ENCODE data around the gene NYNRIN. TPM values are rescaled to one million over a fixed set of nuclear protein-coding genes. Genes with fewer than 3 reads are reported as not detected.

Gene NYNRIN
- total and polyA plus RNA-seq, 9 donors: 22.0 to 76.0 (median 54.6) TPM

DNA sequence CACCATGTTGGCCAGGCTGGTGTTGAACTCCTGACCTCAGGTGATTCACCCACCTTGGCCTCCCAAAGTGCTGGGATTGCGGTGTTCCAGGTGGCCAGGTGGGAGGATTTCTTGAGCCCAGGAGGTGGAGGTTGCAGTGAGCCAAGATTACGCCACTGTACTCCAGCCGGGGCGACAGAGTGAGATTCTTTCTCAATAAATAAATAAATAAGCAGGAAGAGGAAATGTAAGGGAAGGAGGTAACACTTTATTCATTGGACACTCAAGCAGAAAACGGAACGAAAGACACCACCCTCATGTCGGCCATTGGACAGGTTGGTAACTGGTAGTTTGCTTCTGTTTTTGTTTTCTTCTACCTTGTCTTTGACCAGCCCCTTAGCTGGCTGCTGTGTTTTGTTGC lies 43.8 kb upstream of the NYNRIN start:
- no peaks in the 10 kb centered on the region for H3K9me3 ChIP-seq

DNA sequence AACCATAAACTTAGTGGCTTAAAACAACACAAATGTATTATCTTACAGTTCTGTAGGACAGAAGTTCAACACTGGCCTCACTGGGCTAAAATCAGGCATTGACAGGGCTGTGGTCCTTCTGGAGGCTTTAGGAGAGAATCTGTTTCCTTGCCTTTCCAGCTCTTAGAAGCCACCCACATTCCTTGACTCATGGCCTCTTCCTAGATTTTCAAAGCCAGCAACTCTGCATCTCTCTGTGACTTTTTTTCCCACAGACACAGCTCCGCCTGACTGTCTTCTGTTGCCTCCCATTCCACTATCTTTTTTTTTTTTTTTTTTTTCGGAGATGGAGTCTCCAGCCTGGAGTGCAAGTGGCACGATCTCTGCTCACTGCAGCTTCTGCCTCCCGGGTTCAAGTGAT lies 42.6 kb upstream of the NYNRIN start:
- intact Hi-C loops (cut with DNase I): no loop called here
- Histone ChIP-seq H3K27ac (no peak overlapping the region), H3K4me3 (no peak overlapping the region), H3K36me3 (no peaks in the 10 kb centered on the region), H3K9me3 (no peaks in the 10 kb centered on the region), H3K27me3 (no peaks in the 10 kb centered on the region), H3K4me1 (ENCODE audit: insufficient read depth) (no peaks in the 10 kb centered on the region)
- WGBS, 3 donors: 76 to 89% (median 88%) methylated on average over 4 of the region's 4 CpGs
- TF ChIP-seq, protein P1, sequence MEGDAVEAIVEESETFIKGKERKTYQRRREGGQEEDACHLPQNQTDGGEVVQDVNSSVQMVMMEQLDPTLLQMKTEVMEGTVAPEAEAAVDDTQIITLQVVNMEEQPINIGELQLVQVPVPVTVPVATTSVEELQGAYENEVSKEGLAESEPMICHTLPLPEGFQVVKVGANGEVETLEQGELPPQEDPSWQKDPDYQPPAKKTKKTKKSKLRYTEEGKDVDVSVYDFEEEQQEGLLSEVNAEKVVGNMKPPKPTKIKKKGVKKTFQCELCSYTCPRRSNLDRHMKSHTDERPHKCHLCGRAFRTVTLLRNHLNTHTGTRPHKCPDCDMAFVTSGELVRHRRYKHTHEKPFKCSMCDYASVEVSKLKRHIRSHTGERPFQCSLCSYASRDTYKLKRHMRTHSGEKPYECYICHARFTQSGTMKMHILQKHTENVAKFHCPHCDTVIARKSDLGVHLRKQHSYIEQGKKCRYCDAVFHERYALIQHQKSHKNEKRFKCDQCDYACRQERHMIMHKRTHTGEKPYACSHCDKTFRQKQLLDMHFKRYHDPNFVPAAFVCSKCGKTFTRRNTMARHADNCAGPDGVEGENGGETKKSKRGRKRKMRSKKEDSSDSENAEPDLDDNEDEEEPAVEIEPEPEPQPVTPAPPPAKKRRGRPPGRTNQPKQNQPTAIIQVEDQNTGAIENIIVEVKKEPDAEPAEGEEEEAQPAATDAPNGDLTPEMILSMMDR (IDR thresholded peaks at IDR 0.05): no peak
- TF ChIP-seq EP300 (IDR thresholded peaks at IDR 0.05) (no peak), POLR2A (IDR thresholded peaks at IDR 0.05) (no peak)
- DNase-seq: no peak

More for the DNA sequence above, 43.8 kb upstream of the NYNRIN start:
- Histone ChIP-seq H3K27ac (no peak overlapping the region), H3K4me3 (no peak overlapping the region), H3K27me3 (no peaks in the 10 kb centered on the region), H3K4me1 (ENCODE audit: insufficient read depth) (no peaks in the 10 kb centered on the region), H3K36me3 (no peaks in the 10 kb centered on the region)
- DNase-seq: no peak
- WGBS, 3 donors: 83 to 87% (median 87%) methylated on average over 7 of the region's 7 CpGs
- intact Hi-C loops (cut with DNase I): no loop called here
- TF ChIP-seq, protein P1 (IDR thresholded peaks at IDR 0.05): no peak
- TF ChIP-seq EP300 (IDR thresholded peaks at IDR 0.05): no peak
- no peak for TF ChIP-seq POLR2A (IDR thresholded peaks at IDR 0.05)

DNA sequence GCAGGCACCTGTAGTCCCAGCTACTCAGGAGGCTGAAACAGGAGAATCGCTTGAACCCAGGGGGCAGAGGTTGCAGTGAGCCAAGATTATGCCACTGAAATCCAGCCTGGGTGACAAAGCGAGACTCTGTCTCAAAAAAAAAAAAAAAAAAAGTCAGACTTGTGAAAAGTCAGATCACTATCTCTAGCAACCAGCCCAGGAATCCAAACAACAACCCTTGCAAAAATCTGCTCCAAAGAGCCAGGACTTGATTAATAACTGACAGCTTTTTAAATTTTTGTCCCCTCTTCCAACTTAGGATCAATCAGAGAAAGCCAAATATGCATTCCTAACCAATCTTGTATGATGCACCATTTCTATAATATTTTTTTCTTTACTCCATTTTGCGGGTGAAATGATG lies 38.5 kb upstream of the NYNRIN start:
- no peak for TF ChIP-seq POLR2A (IDR thresholded peaks at IDR 0.05)
- TF ChIP-seq EP300 (IDR thresholded peaks at IDR 0.05): no peak
- TF ChIP-seq, protein P1 (IDR thresholded peaks at IDR 0.05): no peak
- no peak for DNase-seq
- H3K4me3 ChIP-seq: no peak overlapping the region
- no peaks in the 10 kb centered on the region for H3K9me3 ChIP-seq
- intact Hi-C loops (cut with DNase I): loop anchor here in 2 of 4 donors (5.0 to 10.0 kb wide), 2 partner anchors 33 to 215 kb away; partner anchors contain the start of genes EMC9 (in 1 of the 2), PSME2 (in 1 of the 2) and RNF31 (in 1 of the 2)
- H3K4me1 ChIP-seq (ENCODE audit: insufficient read depth): no peaks in the 10 kb centered on the region
- H3K27ac ChIP-seq: no peak overlapping the region
- no peaks in the 10 kb centered on the region for H3K36me3 ChIP-seq
- 92 to 97% (median 96%) methylated on average over 3 of the region's 3 CpGs for WGBS, 3 donors
- no peaks in the 10 kb centered on the region for H3K27me3 ChIP-seq

DNA sequence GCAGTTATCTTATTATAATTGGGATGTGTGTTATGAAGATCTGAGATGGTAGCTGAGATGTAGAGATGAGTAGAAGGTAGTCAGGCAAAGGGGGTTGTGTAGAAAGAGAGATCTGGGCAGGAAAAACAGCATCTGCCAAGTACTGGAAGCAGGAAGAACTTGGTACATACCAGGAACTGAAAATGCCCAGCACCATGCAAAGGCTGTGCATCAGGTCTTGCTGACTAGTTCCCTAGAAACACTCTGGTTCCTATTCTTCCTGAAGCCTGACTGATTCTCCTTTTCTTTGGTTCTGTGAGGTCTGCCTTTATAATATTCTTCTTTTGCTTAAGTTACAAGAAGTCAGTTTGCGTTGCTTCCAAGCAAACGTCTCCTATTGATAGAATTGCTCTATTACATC lies 37.5 kb upstream of the NYNRIN start:
- intact Hi-C loops (cut with DNase I): loop anchor here in 2 of 4 donors (5.0 to 10.0 kb wide), 2 partner anchors 34 to 217 kb away; partner anchors contain the start of genes EMC9 (in 1 of the 2), PSME2 (in 1 of the 2) and RNF31 (in 1 of the 2)
- no peak overlapping the region for H3K4me3 ChIP-seq
- WGBS, 3 donors: 50 to 58% (median 57%) methylated on average over 2 of the region's 2 CpGs

More for the DNA sequence above, 37.5 kb upstream of the NYNRIN start:
- no peak for TF ChIP-seq EP300 (IDR thresholded peaks at IDR 0.05)
- TF ChIP-seq POLR2A (IDR thresholded peaks at IDR 0.05): no peak
- TF ChIP-seq, protein P1 (IDR thresholded peaks at IDR 0.05): no peak
- Histone ChIP-seq H3K4me1 (ENCODE audit: insufficient read depth) (no peaks in the 10 kb centered on the region), H3K27me3 (no peaks in the 10 kb centered on the region), H3K36me3 (no peaks in the 10 kb centered on the region), H3K27ac (no peak overlapping the region), H3K9me3 (no peaks in the 10 kb centered on the region)
- no peak for DNase-seq

All from ovary (tissue), 9 donors.